HCT116 (cell line): ENCODE measurements around the gene ATXN7L1. TPM values are rescaled to one million over a fixed set of nuclear protein-coding genes. Genes with fewer than 3 reads are reported as not detected.

ENCODE experiments used
- ATAC-seq: fragments of 200-7000 bp; cut with Tn5 transposase; 2 replicates; pipeline ENCODE4 v1.9.1; 2020; ENCODE audit warnings: mild to moderate bottlenecking, moderate library complexity
- BruUV-seq: library from RNA; stranded (reverse); fragments of 400-500 nt; replicated peaks from 2 replicates; lab custom pipeline; 2021; lab: Mats Ljungman, UMichigan
- CTCF ChIA-PET: fragments of 300-600 bp; sonication (Branson Sonifier 250); formaldehyde crosslinking; loops from one replicate; lab custom pipeline; 2021; ENCODE audit warnings: antibody characterized with exemption; lab: Charles Lee
- POLR2A ChIA-PET: fragments of 300-600, 350-600 bp; sonication (Branson Sonifier 250); formaldehyde crosslinking; loops from one replicate; lab custom pipeline; 2021; ENCODE audit warnings: antibody characterized with exemption; lab: Charles Lee
- RAD21 ChIA-PET, 2 experiments: fragments of 300-600 bp; sonication (Branson Sonifier 250); formaldehyde crosslinking; loops; one replicate each; lab custom pipeline; 2023; ENCODE audit warnings: low total read pairs in 2 of 2; ENCODE audit not compliant: uncharacterized antibody in 2 of 2, unreplicated experiment in 2 of 2, low non-redundant PET in 1 of 2; lab: Charles Lee
- DNase-seq: peaks from one replicate; pipeline ENCODE4 v3.0.0-alpha.2; 2010; ENCODE audit warnings: low read depth, low spot score
- H2AFZ ChIP-seq: fragments of 200-600 bp; shearing (Covaris generic), sonication (generic); 2 replicates; pipeline ENCODE4 v1.6.1; 2017; ENCODE audit warnings: low read depth, mixed run types, mixed read lengths, antibody characterized with exemption, low read length; ENCODE audit not compliant: poor library complexity, severe bottlenecking
- H3K27ac ChIP-seq: 2 replicates; pipeline ENCODE4 v1.5.1; 2012; ENCODE audit warnings: low read depth, low read length
- H3K27me3 ChIP-seq: fragments of 200-600 bp; sonication (generic); 2 replicates; pipeline ENCODE4 v1.6.1; 2016; ENCODE audit warnings: mixed run types, low read length, mixed read lengths; ENCODE audit not compliant: insufficient read depth
- H3K36me3 ChIP-seq, 2 experiments: fragments of 200-500 bp in 1 of 2; fragments of 200-600 bp in 1 of 2; sonication (Bioruptor generic) in 1 of 2; sonication (generic) in 1 of 2; 2 replicates each; pipeline versions ENCODE4 v1.5.1 to v1.6.1; 2014 to 2016; ENCODE audit warnings: low read length in 2 of 2, inconsistent platforms in 1 of 2, mixed read lengths in 1 of 2, mixed run types in 1 of 2; ENCODE audit not compliant: insufficient read depth in 2 of 2, control insufficient read depth in 1 of 2
- H3K4me1 ChIP-seq, 2 experiments: fragments of 200-600 bp in 1 of 2; sonication (generic) in 1 of 2; 2 replicates each; pipeline versions ENCODE4 v1.5.1 to v1.6.1; 2012 to 2017; ENCODE audit warnings: low read length in 2 of 2, inconsistent platforms in 1 of 2, mild to moderate bottlenecking in 1 of 2, mixed read lengths in 1 of 2, mixed run types in 1 of 2, moderate library complexity in 1 of 2; ENCODE audit not compliant: insufficient read depth in 2 of 2, control insufficient read depth in 1 of 2
- H3K4me2 ChIP-seq: fragments of 200-600 bp; sonication (generic); 2 replicates; pipeline ENCODE4 v1.6.1; 2017; ENCODE audit warnings: mixed run types, low read length, mixed read lengths
- H3K4me3 ChIP-seq, 2 experiments: fragments of 200-600 bp in 1 of 2; sonication (generic) in 1 of 2; replicated peaks in 1 of 2; 2 replicates each; pipeline ENCODE4 v1.5.1; 2011 to 2016; ENCODE audit warnings: low read length in 2 of 2, control low read depth in 1 of 2, low read depth in 1 of 2, mild to moderate bottlenecking in 1 of 2, mixed read lengths in 1 of 2, mixed run types in 1 of 2
- H3K79me2 ChIP-seq: fragments of 200-600 bp; sonication (generic); 2 replicates; pipeline ENCODE4 v1.6.1; 2017; ENCODE audit warnings: mild to moderate bottlenecking, mixed run types, low read length, moderate library complexity, mixed read lengths; ENCODE audit not compliant: insufficient read depth
- H3K9ac ChIP-seq: fragments of 200-600 bp; sonication (generic); 2 replicates; pipeline ENCODE4 v1.6.1; 2016; ENCODE audit warnings: low read length, mixed read lengths
- H3K9me2 ChIP-seq: fragments of 200-600 bp; sonication (generic), shearing (Covaris generic); 2 replicates; pipeline ENCODE4 v1.6.1; 2017; ENCODE audit warnings: mixed run types, mild to moderate bottlenecking, moderate library complexity; ENCODE audit not compliant: insufficient read depth
- H3K9me3 ChIP-seq, 2 experiments: fragments of 200-500 bp in 1 of 2; fragments of 200-600 bp in 1 of 2; sonication (Bioruptor generic) in 1 of 2; sonication (generic) in 1 of 2; 2 replicates each; pipeline ENCODE4 v1.6.1; 2014 to 2017; ENCODE audit warnings: low read length in 2 of 2, mixed read lengths in 2 of 2, inconsistent platforms in 1 of 2, low read depth in 1 of 2, mild to moderate bottlenecking in 1 of 2, mixed run types in 1 of 2, moderate library complexity in 1 of 2; ENCODE audit not compliant: control insufficient read depth in 1 of 2, insufficient read depth in 1 of 2
- H4K20me1 ChIP-seq: fragments of 200-600 bp; sonication (generic), shearing (Covaris generic); 2 replicates; pipeline ENCODE4 v1.6.1; 2017; ENCODE audit warnings: mixed run types, mild to moderate bottlenecking, moderate library complexity; ENCODE audit not compliant: insufficient read depth
- CBX3 ChIP-seq: IDR thresholded peaks from 2 replicates; pipeline ENCODE4 v1.6.1; 2012; ENCODE audit warnings: low read depth
- CEBPB ChIP-seq: IDR thresholded peaks from 2 replicates; pipeline ENCODE4 v1.6.1; 2012; ENCODE audit warnings: low read depth
- EGR1 ChIP-seq: IDR thresholded peaks from 2 replicates; pipeline ENCODE4 v1.6.1; 2012; ENCODE audit warnings: low read depth
- ELF1 ChIP-seq: IDR thresholded peaks from 2 replicates; pipeline ENCODE4 v1.6.1; 2012; ENCODE audit warnings: low read depth, borderline replicate concordance
- EZH2 ChIP-seq: fragments of 200-600 bp; sonication (generic); IDR thresholded peaks from 2 replicates; pipeline ENCODE4 v1.6.1; 2017; ENCODE audit warnings: antibody characterized with exemption, mixed run types
- JUND ChIP-seq: IDR thresholded peaks from 2 replicates; pipeline ENCODE4 v1.6.1; 2012
- POLR2A ChIP-seq: IDR thresholded peaks from 2 replicates; pipeline ENCODE4 v1.7.0; 2011; ENCODE audit warnings: borderline replicate concordance; ENCODE audit not compliant: insufficient read depth, insufficient read length; ENCODE audit errors: extremely low read depth
- POLR2AphosphoS5 ChIP-seq: IDR thresholded peaks from 2 replicates; pipeline ENCODE4 v1.6.1; 2011; ENCODE audit warnings: mild to moderate bottlenecking, low read depth, low read length, moderate library complexity
- RAD21 ChIP-seq: IDR thresholded peaks from 2 replicates; pipeline ENCODE4 v1.6.1; 2012; ENCODE audit warnings: low read depth, mild to moderate bottlenecking
- SIN3A ChIP-seq: IDR thresholded peaks from 2 replicates; pipeline ENCODE4 v1.6.1; 2012; ENCODE audit warnings: low read depth
- SP1 ChIP-seq: IDR thresholded peaks from 2 replicates; pipeline ENCODE4 v1.6.1; 2012; ENCODE audit warnings: low read depth
- SRF ChIP-seq: IDR thresholded peaks from 2 replicates; pipeline ENCODE4 v1.6.1; 2012; ENCODE audit warnings: low read depth
- TCF7L2 ChIP-seq: IDR thresholded peaks from 2 replicates; pipeline ENCODE4 v1.7.0; 2011; ENCODE audit warnings: borderline replicate concordance, inconsistent platforms; ENCODE audit not compliant: insufficient read depth, insufficient read length; ENCODE audit errors: extremely low read depth
- ZNF274 ChIP-seq: fragments of 200-500 bp; sonication (Bioruptor generic); IDR thresholded peaks from 2 replicates; pipeline ENCODE4 v1.6.1; 2014; ENCODE audit warnings: mild to moderate bottlenecking, low read depth, low read length, inconsistent platforms
- intact Hi-C: fragments of 100-400 bp; cut with micrococcal nuclease; formaldehyde crosslinking; loops from 2 replicates; pipeline ENCODE4 v1.10.0; 2022
- total RNA-seq: library from RNA; stranded (reverse); gene quantifications from one replicate; pipeline ENCODE4 v1.2.1, GENCODE V29; 2021; ENCODE audit not compliant: unreplicated experiment
- TF ChIP-seq, protein P1 (sequence below): IDR thresholded peaks from 2 replicates; pipeline ENCODE4 v1.6.1; 2012; ENCODE audit warnings: low read depth
- TF ChIP-seq, protein P2 (sequence below), 3 experiments: fragments of 200-600 bp in 1 of 3; sonication (generic) in 1 of 3; IDR thresholded peaks in 2 of 3; conservative IDR thresholded peaks in 1 of 3; 2 replicates each; pipeline ENCODE4 v1.5.1; 2012 to 2017; ENCODE audit warnings: low read depth in 2 of 3, low read length in 2 of 3, antibody characterized with exemption in 1 of 3, borderline replicate concordance in 1 of 3, control low read depth in 1 of 3, mild to moderate bottlenecking in 1 of 3, mixed read lengths in 1 of 3, mixed run types in 1 of 3, moderate library complexity in 1 of 3; ENCODE audit not compliant: insufficient read depth in 1 of 3
- TF ChIP-seq, protein P3 (sequence below): IDR thresholded peaks from 2 replicates; pipeline ENCODE4 v1.6.1; 2011; ENCODE audit warnings: mild to moderate bottlenecking, low read length, moderate library complexity; ENCODE audit not compliant: insufficient replicate concordance; ENCODE audit errors: extremely low read depth
- TF ChIP-seq, protein P4 (sequence below): IDR thresholded peaks from 2 replicates; pipeline ENCODE4 v1.6.1; 2012
- TF ChIP-seq, protein P5 (sequence below): IDR thresholded peaks from 2 replicates; pipeline ENCODE4 v1.6.1; 2012

The ATXN7L1 gene
- total RNA-seq, 1 experiment from 2014 or later = 11.5 TPM

DNA sequence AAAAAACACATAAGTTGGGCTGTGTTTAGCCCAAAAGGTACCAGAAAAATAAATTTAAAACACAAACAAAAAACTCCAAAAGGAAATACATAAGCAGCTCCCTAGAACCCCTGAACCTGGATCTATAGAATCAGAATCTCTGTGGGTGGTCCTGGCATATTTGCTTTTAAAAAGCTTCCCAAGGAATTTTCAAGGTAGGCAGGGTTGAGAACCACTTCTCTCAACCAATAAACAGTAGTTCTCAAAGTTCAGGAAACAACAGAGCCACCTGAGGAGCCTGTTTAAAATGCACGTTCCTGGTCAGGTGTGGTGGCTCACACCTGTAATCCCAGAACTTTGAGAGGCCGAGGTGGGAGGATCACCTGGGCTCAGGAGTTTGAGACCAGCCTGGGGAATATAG is 12.5 kb downstream of the ATXN7L1 start:
- BruUV-seq = no TSS peak
- POLR2A ChIA-PET = no interaction called here
- intact Hi-C loops = no loop called here
- Histone ChIP-seq H3K79me2 (peaks cover 13% of the 10 kb centered on the region), H3K9me3 (no peaks in the 10 kb centered on the region), H3K27ac (no peak overlapping the region), H3K9me2 (no peaks in the 10 kb centered on the region), H4K20me1 (no peaks in the 10 kb centered on the region), H2AFZ (no peak overlapping the region), H3K9ac (no peak overlapping the region), H3K27me3 (no peaks in the 10 kb centered on the region), H3K4me3 (no peak overlapping the region), H3K4me1 (no peaks in the 10 kb centered on the region), H3K36me3 (no peaks in the 10 kb centered on the region; a peak in 2 of 4 replicates), H3K4me2 (no peak overlapping the region)
- TF ChIP-seq ELF1 (no peak), ZNF274 (no peak), EZH2 (no peak), POLR2A (no peak), POLR2AphosphoS5 (no peak), CEBPB (no peak), SIN3A (no peak), CBX3 (no peak), SRF (no peak), EGR1 (no peak), SP1 (no peak), TCF7L2 (no peak), RAD21 (no peak), JUND (no peak)
- TF ChIP-seq, protein P1, sequence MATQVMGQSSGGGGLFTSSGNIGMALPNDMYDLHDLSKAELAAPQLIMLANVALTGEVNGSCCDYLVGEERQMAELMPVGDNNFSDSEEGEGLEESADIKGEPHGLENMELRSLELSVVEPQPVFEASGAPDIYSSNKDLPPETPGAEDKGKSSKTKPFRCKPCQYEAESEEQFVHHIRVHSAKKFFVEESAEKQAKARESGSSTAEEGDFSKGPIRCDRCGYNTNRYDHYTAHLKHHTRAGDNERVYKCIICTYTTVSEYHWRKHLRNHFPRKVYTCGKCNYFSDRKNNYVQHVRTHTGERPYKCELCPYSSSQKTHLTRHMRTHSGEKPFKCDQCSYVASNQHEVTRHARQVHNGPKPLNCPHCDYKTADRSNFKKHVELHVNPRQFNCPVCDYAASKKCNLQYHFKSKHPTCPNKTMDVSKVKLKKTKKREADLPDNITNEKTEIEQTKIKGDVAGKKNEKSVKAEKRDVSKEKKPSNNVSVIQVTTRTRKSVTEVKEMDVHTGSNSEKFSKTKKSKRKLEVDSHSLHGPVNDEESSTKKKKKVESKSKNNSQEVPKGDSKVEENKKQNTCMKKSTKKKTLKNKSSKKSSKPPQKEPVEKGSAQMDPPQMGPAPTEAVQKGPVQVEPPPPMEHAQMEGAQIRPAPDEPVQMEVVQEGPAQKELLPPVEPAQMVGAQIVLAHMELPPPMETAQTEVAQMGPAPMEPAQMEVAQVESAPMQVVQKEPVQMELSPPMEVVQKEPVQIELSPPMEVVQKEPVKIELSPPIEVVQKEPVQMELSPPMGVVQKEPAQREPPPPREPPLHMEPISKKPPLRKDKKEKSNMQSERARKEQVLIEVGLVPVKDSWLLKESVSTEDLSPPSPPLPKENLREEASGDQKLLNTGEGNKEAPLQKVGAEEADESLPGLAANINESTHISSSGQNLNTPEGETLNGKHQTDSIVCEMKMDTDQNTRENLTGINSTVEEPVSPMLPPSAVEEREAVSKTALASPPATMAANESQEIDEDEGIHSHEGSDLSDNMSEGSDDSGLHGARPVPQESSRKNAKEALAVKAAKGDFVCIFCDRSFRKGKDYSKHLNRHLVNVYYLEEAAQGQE = no peak
- TF ChIP-seq, protein P2, sequence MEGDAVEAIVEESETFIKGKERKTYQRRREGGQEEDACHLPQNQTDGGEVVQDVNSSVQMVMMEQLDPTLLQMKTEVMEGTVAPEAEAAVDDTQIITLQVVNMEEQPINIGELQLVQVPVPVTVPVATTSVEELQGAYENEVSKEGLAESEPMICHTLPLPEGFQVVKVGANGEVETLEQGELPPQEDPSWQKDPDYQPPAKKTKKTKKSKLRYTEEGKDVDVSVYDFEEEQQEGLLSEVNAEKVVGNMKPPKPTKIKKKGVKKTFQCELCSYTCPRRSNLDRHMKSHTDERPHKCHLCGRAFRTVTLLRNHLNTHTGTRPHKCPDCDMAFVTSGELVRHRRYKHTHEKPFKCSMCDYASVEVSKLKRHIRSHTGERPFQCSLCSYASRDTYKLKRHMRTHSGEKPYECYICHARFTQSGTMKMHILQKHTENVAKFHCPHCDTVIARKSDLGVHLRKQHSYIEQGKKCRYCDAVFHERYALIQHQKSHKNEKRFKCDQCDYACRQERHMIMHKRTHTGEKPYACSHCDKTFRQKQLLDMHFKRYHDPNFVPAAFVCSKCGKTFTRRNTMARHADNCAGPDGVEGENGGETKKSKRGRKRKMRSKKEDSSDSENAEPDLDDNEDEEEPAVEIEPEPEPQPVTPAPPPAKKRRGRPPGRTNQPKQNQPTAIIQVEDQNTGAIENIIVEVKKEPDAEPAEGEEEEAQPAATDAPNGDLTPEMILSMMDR (IDR thresholded peaks at IDR 0.05 in 2 of 3, conservative IDR thresholded peaks at IDR 0.05 in 1 of 3; ENCODE audit: borderline replicate concordance in 1 of 3, insufficient read depth in 1 of 3, low read depth in 2 of 3, low read length in 2 of 3) = no peak
- TF ChIP-seq, protein P3, sequence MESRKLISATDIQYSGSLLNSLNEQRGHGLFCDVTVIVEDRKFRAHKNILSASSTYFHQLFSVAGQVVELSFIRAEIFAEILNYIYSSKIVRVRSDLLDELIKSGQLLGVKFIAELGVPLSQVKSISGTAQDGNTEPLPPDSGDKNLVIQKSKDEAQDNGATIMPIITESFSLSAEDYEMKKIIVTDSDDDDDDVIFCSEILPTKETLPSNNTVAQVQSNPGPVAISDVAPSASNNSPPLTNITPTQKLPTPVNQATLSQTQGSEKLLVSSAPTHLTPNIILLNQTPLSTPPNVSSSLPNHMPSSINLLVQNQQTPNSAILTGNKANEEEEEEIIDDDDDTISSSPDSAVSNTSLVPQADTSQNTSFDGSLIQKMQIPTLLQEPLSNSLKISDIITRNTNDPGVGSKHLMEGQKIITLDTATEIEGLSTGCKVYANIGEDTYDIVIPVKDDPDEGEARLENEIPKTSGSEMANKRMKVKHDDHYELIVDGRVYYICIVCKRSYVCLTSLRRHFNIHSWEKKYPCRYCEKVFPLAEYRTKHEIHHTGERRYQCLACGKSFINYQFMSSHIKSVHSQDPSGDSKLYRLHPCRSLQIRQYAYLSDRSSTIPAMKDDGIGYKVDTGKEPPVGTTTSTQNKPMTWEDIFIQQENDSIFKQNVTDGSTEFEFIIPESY = no peak
- TF ChIP-seq, protein P4, sequence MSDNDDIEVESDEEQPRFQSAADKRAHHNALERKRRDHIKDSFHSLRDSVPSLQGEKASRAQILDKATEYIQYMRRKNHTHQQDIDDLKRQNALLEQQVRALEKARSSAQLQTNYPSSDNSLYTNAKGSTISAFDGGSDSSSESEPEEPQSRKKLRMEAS = no peak
- TF ChIP-seq, protein P5, sequence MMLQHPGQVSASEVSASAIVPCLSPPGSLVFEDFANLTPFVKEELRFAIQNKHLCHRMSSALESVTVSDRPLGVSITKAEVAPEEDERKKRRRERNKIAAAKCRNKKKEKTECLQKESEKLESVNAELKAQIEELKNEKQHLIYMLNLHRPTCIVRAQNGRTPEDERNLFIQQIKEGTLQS = no peak
- CTCF ChIA-PET = no interaction called here
- RAD21 ChIA-PET = no interaction called here
- DNase-seq = no peak
- no peak for ATAC-seq
